Measurements from ENCODE around the gene OR10C1.
"Not testable (repeated sequence)": the region's sequence is repeated elsewhere in the genome, so short reads cannot be mapped to it uniquely, and the experiment has no call there.

OR10C1 gene, protein sequence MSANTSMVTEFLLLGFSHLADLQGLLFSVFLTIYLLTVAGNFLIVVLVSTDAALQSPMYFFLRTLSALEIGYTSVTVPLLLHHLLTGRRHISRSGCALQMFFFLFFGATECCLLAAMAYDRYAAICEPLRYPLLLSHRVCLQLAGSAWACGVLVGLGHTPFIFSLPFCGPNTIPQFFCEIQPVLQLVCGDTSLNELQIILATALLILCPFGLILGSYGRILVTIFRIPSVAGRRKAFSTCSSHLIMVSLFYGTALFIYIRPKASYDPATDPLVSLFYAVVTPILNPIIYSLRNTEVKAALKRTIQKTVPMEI

DNA sequence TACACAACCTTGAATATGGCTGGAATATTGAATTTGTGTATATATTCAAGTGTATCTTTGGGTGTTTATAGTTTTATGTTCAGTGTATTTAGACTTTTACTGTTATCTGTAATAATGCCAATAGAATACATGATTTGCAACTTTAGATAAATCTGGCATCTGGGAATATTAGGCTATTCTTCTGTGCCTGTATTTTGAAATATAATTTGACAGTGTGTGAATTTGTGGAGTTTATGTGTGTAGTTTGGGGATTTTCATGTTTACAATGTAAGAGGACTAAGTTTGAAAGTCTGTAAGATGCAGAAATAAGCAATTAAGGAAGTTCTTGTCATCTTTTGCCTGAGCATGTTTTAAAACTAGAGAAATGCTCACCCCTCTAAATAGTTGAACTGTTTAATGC is at the start of gene OR10C1:
OR10C1 (plus strand) TSS at position 301 of the 400 bp plus-strand sequence. CDS start 710 bp downstream, outside the sequence.
- no peak for DNase-seq (ENCODE audit: low read depth in 2 of 2)

DNA sequence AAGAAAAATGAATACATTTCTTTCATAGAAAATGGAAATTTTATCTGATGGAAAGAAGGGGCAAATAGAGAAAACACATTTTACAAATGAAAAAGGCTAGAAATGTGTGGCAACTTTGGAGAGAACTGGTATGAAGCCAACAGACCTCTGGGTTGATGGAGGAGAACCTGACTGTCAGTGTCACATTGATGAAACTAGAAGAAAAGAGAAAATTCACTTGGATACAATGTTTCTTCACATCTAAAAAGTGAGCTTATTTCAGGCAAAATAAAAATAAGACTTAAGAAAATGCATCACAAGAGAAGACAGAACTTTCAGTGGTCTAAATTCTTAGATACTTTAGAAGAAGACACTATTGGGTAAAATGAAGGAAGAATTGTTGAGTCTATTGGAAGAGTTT is 43.8 kb upstream of the OR10C1 start, which contains the start of gene OR12D2:
OR12D2 (plus strand) TSS at position 301 of the 400 bp plus-strand sequence. CDS start 1,069 bp downstream, outside the sequence.
- DNase-seq (ENCODE audit: low read depth in 2 of 2) = no peak

DNA sequence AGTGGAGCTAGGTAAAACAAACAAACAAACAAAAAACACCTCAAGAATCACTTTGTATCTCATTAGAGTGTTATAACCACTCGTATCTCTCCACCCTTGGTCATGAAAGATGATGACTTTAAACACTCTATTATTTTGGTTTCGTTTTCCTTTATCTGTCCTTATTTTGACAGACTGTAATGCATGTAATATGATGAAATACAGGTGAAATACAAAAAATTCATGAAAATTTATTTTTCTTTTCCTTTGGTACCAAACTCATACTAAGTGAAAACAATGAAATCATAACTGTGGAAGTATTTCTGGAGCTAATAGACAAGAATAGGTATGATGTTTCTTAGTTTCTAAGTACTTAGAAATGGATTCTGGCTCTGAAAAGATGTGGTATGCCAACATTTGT is 39.6 kb upstream of the OR10C1 start:
- no peak for DNase-seq (ENCODE audit: low read depth in 2 of 2)

DNA sequence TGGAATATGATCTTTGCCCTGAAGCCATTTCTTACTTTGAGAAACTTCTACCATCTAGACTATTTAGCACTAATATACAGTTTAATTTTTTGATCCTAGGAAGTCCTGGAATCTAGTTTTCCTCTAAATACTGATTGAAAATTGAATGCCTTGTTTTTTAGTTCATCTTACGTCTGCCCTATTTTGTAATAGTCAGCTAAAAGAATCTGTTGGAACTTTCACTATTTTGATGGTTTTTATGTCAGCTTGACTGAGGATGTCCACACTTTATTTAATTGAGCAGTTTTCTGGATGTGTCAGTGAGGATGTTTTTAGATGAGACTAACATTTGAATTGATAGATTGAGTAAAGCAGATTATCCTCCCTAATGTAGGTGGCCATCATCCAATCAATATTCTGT is 35.3 kb upstream of the OR10C1 start:
- no peak for DNase-seq (ENCODE audit: low read depth in 2 of 2)

DNA sequence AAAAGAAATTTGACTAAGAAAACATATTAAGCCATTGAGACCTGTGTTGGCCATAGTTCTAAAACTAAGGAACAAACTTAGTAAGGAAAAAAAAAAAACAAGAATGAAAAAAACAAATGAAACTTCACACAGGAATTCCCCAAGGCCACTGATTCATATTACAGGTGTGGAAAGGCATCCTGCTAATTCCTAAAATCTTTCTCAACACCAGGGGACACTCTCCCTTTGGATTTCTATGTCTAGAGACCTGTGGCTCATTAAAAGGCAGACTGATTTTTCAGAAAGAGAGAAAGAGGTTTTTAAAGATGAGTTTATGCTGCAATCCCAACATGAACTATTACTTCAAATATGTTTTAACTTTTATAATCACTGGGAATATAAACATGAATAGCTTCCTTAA is 24.5 kb upstream of the OR10C1 start, which contains the start of gene OR12D1:
OR12D1 (plus strand) TSS at position 341 of the 400 bp plus-strand sequence.
- DNase-seq (ENCODE audit: low read depth in 2 of 2) = no peak

DNA sequence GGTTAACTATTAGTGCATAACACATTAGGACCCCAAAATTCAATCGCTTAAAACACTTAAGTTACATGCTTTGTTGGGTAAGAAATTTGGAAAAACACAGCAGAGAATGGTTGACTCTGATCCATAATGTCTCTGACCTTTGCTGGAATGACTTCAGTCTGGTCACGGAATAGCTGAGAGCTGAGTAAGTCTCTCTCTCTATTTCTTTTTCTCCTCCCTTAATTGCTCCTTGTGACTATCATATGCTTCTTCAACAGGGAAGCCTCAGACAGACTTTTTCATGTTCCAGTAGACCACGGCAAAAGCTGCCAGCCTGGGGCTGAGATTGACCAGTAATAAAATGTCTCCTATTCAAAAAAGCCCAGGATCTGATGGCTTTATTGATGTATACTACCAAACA is 19.6 kb upstream of the OR10C1 start:
- no peak for DNase-seq (ENCODE audit: low read depth in 2 of 2)

DNA sequence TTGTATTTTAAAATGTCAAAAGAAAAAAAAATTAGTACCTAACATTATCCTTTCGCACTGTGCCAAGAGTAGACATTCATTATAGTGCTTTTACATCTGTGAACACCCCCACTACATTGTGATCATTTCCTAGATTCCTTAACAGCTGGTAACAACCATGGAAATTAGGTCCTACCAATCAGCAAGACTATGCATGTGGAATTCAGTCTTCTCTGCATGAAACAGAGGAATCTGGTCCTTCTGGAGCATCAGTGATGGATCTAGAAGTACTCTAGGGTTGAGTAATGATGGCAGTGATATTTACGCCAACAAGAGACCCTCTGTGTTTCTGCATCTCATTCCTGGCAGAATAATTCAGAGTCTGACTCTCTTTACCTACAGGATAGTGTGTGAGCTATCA is 14.9 kb upstream of the OR10C1 start:
- no peak for DNase-seq (ENCODE audit: low read depth in 2 of 2)

DNA sequence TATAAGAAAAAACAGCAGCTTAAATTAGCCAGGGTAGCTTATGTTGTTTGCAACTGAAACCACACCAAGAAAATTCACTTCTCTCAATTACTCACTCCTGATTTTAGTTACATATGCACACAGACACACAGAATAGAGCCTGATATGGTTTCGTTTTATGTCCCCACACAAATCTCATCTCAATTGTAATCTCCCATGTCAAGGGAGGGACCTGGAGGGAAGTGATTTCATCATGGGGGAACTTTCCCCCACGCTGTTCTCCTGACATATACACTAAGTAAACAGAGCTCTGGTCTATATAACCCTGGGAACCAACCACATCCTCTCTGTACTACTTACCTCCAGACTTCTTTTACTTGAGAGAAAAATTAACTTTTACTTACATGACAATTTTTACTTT is 14.5 kb upstream of the OR10C1 start:
- DNase-seq (ENCODE audit: low read depth in 2 of 2) = no peak

DNA sequence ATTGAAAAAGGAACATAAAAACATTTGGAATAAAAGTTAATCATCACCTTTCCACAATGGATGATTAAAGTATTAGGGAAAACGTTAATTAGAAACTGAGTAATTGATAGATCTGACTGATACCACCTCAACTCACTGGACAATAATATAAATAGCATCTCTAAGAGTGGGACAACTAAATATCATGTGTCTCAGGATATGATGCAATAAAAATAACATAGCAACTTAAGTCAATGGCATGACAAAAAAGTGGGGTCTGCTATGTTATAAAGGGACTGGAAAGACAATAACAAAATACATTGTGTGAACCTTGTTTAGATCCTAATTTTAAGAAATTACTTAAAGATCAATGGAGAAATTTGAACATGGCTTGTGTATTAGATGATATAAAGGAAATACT is 14.0 kb upstream of the OR10C1 start:
- DNase-seq (ENCODE audit: low read depth in 2 of 2) = no peak

DNA sequence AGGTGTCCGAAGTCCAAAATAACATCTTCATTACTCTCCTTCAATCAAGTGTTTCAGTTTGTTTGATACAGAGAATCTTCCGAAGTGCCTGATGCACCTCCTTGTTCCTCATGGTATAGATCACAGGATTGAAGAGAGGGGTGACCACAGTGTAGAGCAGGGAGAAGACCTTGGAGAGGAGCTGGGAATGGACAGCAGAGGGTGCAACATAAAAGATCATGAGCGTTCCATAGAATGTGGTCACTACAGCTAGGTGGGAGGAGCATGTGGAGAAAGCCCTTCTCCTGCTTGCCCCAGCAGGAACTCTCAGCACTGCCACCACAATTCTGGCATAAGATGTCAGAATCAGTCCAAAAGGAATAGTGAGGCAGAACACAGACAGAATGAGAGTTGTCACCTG is 12.5 kb upstream of the OR10C1 start:
- DNase-seq (ENCODE audit: low read depth in 2 of 2) = no peak

DNA sequence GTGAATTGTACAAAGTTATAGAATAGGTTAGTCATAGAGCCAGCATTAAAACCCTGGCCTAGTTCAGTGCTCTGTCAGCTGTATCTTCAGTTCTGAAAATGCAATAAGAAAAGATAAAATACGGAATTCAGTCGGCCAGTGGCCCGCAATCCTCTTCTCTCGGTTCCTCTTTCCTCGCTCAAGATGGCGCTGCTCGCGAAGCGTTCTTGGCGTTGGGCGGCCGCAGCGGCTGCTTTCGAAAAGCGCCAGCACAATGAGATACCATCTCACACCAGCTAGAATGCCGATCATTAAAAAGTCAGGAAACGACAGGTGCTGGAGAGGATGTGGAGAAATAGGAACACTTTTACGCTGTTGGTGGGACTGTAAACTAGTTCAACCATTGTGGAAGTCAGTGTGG is 2.4 kb upstream of the OR10C1 start:
- not testable (repeated sequence) for DNase-seq (ENCODE audit: low read depth in 2 of 2)

DNA sequence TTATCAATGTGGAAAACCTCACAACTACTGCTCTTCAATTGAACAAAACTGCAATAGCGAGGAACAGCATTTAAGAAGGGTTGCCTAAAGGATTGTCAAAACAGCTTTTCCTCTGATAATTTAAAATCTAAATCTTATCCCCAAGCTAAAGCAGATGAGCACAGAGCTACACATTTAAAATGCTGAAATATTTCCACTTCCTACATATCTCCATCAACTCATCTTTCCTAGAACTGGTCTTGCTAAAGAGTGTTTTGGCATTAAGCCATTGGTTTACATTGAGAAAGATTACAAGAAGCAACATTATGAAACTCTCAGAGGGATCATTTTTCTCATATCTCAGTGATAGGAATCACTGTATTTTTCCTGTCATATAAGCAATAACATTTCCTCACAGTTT is 3.6 kb downstream of the OR10C1 start:
- no peak for DNase-seq (ENCODE audit: low read depth in 2 of 2)

DNA sequence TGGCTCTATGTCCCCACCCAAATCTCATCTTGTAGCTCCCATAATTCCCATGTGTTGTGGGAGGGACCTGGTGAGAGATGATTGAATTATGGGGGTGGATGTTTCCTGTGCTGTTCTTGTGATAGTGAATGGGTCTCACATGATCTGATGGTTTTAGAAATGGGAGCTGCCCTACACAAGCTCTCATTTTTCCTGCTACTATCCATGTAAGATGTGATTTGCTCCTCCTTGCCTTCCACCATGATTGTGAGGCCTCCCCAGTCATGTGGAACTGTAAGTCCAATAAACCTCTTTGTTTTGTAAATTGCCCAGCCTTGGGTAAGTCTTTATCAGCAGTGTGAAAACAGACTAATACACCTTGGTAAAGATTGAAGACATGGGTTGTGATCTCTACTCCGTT is 4.9 kb downstream of the OR10C1 start:
- DNase-seq (ENCODE audit: low read depth in 2 of 2) = not testable (repeated sequence)

DNA sequence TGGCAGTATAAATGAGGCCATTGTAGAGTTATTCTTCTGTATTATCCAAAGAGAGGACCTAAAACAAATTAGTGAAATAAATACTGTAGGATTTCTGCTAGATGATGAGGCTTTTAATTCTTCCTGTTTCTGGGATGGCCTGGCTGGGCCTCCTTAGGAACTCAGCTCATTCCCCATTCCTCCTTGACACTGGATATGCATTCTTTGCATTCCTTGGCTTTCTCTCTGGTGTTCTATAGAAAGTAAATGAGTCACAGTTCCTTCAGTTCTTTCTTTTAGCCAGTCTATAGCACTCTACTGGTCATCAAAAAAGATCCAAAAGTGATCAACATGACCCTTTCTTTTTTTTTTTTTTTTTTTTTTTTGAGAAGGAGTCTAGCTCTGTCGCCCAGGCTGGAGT is 8.6 kb downstream of the OR10C1 start:
- no peak for DNase-seq (ENCODE audit: low read depth in 2 of 2)

DNA sequence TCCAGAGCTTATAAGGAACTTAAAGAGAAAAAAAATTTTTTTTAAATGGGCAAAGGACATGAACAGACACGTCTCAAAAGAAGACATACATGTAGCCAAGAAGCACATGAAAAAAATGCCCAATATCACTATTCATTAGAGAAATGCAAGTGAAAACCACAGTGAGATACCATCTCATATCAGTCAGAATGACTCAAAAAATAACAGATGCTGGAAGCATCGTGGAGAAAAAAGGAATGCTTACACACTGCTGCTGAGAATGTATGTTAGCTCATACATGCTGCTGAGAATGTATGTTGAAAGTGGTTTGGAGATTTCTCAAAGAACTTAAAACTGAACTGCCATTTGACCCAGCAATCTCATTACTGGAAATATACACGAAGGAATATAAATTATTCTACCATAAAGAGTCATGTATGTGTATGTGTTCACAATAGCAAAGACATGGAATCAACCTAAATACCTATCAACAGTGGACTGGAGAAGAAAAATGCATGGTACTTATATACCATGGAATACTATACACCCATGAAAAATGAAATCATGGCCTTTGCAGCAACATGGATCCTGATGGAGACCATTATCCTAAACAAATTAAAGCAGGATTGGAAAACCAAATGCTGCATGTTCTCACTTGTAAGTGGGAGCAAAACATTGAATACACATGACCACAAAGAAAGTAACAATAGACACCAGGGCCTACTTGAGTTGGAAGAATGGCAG is 12.5 kb downstream of the OR10C1 start:
- no peak for DNase-seq (ENCODE audit: low read depth in 2 of 2)

DNA sequence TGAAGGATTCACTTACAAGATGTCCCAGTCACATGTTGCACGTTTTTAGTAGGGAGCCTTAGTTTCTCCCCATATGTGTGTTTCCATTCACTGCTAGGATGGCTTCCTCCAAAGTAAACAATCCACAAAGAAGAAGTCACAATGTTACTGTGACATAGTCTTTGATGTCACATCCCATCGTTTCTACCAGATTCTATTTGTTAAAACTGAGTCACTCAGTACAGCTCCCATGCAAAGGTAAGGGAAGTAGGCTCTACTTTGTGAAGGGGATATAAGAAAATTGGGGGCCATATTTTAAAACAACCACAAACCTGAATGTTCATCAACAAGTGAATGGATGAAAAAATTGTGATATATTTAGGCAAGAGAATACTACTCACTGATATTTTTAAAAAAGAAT is 17.9 kb downstream of the OR10C1 start, which contains the start of the genes OR11A1 and OR2H1:
OR11A1 (minus strand) TSS at position 101 of the 400 bp plus-strand sequence. CDS start 29,430 bp downstream, outside the sequence.
OR2H1 (plus strand) TSS at position 185 of the 400 bp plus-strand sequence. CDS start 4,615 bp downstream, outside the sequence.
- no peak for DNase-seq (ENCODE audit: low read depth in 2 of 2)

DNA sequence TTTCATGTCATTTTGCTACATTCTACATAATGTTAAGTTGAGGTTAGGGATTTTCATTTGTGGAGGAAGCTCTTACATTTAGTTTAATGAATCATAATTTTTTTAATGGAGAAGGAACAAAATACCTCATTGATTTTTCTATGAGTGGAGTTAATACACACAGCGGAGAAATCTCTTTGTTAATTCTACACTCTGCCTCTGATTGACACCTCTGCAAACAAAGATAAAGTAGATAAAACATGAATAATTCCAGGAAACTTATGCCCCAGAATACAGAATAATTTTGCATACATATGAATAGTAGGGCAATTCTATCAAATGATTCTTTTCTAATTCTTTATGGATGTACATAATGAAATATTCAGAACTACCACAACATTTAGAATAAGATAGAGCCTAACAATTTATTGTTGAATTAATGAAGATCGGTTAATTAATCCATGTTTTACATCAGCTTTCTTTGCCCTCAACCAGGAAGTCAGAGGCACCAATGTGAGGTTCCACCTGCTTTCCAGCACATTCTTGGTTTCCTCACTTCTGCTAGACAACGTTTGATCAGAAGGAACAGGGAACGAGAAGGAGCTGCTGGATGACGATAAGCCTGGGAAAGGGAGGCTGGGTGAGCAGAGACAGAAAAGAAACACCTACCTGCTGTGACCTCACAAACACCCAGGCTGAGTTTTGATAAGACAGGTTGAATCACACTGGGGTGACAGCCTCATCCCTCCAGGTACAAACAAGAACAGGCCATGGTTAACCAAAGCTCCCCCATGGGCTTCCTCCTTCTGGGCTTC is 22.1 kb downstream of the OR10C1 start:
- DNase-seq (ENCODE audit: low read depth in 2 of 2) = no peak

DNA sequence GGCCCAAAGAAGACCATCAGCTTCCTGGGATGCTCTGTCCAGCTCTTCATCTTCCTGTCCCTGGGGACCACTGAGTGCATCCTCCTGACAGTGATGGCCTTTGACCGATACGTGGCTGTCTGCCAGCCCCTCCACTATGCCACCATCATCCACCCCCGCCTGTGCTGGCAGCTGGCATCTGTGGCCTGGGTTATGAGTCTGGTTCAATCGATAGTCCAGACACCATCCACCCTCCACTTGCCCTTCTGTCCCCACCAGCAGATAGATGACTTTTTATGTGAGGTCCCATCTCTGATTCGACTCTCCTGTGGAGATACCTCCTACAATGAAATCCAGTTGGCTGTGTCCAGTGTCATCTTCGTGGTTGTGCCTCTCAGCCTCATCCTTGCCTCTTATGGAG is 22.9 kb downstream of the OR10C1 start:
- DNase-seq (ENCODE audit: low read depth in 2 of 2) = no peak

DNA sequence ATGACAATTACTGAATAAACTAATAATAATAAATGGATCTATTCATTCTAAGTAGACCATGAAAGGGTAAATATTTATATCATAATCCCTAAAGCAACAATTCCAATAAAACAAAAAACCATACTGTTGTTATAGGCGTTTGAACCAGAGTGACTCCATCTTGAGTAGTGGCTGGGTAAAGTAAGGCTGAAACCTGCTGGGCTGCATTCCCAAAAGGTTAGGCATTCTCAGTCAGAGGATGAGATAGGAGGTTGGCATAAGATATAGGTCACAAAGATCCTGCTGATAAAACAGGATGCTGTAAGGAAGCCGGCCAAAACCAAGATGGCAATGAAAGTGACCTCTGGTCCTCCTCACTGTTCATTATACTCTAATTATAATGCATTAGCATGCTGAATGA is 26.2 kb downstream of the OR10C1 start:
- DNase-seq (ENCODE audit: low read depth in 2 of 2) = no peak

DNA sequence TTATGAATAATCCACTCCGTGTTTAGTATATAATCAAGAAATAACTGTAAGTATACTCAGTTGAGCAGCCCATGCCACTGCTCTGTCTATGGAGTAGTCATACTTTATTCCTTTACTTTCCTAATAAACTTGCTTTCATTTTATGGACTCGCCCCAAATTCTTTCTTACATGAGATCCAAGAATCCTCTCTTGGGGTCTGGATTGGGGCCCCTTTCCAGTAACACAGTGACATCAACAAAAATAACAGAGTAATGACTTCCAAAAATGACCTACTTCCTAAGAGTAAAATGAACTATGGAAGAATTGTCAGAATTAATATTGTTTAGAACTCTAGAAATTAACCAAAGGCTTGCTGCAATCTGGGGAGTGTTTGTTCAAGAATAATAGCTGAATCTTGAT is 26.7 kb downstream of the OR10C1 start:
- DNase-seq (ENCODE audit: low read depth in 2 of 2) = no peak

DNA sequence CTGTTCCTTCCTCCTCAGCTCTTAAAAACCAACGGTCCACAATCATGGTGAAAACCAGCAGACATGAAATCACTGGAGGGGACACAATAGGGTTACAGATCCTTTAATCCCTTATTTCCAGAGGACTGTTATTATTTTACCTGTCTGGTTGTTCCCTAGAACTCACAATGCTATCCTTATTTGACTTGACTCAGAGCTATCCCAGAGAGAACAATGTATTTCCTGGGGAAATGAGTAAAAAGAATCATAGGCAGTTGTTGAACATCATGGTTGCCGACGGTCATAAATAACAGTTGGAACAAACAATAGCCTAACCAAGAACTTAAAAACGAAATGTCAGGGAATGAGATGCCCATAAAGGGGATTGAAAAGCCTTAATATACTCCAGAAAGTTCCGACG is 27.1 kb downstream of the OR10C1 start:
- no peak for DNase-seq (ENCODE audit: low read depth in 2 of 2)

DNA sequence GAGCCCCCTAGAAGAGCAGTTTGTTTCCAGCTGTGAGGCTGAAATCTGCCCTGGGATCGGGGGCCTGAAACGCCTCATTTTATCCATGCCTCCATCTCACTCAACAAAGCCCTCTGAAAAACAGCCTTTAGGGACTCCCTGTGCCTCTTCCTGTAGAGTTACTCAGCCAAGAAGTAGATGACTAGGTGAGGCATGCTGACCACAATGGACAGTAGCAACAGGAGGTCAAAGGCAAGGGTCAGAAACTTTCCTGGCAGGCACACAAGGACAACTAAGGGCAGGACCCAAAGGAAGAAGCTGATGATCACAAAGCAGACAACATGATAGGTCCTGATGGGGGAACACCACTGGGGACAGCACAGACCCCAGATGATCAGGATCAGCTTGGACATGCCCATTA is 35.9 kb downstream of the OR10C1 start:
- DNase-seq (ENCODE audit: low read depth in 2 of 2) = no peak
